GM19099 (cell line): ENCODE results near the gene DCAF4.

Source experiments
- POLR2A ChIP-seq: IDR thresholded peaks from 3 replicates; pipeline ENCODE4 v1.6.1; 2011; ENCODE audit warnings: low read depth; ENCODE audit not compliant: insufficient read length; ENCODE audit errors: extremely low read depth

The DCAF4 gene

DNA sequence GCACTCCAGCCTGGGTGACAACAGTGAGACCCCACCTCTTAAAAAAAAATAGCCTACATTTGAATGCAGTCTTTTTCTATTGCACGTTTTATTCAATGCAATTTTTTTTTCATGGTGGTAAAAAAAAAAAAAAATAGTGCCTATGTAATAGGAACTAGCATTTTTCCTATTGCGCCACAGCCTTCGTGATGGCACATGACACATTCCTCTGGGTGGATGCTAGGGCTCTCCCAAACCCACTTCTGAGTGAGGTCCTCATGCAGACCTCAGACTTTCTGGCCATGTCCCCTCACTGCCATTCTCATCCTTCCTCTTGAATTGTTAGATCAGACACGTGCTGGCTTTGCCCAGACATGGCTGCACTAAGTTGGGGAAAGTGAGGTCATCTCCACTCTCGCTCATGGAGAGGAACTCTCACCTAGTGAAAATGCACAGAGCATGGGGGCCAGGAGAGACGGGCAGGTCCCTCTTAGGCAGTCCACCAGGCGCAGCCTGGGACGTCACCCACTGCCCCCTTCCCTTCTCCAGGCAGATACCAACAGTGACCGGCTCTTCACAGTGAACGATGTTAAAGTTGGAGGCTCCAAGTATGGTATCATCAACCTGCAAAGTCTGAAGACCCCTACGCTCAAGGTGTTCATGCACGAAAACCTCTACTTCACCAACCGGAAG lies 19.2 kb downstream of the DCAF4 start:
- TF ChIP-seq POLR2A = no peak

GRCh38 chr14:72946491-72946890 lies 20.2 kb downstream of the DCAF4 start:
- no peak for TF ChIP-seq POLR2A

DNA sequence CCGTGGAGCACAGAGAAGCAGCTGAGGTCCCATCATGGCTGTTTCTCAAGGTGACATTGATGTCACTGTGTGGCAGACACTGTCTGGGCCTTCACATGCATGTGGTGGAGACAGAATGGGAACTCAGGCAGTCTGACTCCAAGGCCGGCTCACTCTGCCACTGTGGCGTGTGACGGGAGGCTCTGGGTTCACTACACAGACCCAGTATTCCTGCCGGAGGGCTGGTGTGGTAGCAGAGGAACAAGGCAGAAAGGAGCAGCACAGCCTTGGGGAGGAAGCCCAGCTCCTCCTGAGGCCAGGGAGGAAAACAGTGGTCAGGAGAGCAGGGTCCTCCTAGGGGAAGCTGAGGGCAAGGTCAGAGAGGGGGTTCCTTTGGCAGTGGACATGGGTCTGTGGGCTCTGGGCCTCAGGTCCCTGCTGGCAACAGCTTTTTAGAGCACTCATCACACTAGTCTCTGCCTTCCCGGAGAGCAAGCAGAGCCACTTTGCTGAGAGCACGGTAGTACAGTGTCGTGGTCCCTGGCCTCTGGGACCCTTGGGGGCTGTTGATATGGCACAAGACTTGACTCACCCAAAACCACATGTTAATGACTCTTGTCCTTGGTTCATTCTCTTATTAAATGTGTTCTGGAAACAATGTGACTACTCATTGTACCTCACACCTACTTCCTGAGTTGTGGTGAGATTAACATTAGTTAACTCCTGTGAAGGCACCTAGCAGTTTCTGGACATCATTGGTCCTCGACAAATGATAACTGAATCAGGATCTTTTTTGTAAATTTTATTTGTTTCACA lies 21.3 kb downstream of the DCAF4 start:
- no peak for TF ChIP-seq POLR2A

DNA sequence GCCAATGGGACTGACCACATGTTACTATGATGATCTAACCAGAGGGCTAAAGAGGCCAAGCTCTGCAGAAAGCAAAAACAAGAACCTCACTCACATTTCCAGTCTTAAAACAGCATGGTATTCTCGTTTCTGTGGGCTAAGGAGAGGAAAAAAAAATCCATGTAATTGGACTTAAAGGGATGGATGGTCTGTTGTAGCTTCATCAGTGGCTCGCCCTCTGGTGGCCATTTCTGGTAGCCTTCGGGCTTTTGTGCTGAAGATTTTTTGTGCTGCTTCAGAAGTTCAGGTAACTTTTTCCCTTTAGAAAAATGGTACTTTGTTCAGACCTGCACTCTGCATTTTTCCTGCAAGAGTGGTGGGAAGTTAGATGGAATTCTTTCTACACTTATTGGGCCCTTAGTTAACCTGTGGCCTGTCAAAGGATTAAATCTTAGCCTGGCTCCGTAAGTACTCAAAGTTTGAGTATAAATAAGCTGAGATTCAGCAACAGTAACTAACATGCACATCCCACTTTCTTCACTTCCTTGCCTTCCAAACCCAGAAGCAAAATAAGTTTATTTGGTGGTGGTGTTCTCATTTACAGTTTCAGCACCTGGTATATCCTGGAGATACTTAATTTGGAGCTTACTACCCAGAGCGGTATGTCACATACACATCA lies 22.3 kb downstream of the DCAF4 start:
- no peak for TF ChIP-seq POLR2A

GRCh38 chr14:72952171-72952570 lies 25.9 kb downstream of the DCAF4 start:
- TF ChIP-seq POLR2A = no peak

DNA sequence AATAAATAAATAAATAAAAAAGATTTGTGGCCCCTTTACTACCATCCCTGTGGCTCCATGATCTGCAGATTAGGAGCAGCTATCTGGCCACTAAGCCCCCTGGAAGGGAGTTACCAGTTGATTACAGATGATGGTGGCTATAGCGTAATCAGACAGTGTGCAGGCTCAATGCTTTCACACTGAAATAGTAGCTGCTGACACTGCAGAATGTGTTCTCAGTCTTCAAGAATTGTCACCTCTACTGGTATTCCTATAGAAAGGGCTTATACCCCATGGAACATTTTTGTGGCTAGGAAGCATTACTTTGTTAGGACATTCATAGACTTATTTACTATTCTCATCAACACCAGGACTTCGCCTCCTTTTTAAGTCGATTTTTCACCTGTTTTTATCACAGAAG lies 30.9 kb downstream of the DCAF4 start:
- no peak for TF ChIP-seq POLR2A

DNA sequence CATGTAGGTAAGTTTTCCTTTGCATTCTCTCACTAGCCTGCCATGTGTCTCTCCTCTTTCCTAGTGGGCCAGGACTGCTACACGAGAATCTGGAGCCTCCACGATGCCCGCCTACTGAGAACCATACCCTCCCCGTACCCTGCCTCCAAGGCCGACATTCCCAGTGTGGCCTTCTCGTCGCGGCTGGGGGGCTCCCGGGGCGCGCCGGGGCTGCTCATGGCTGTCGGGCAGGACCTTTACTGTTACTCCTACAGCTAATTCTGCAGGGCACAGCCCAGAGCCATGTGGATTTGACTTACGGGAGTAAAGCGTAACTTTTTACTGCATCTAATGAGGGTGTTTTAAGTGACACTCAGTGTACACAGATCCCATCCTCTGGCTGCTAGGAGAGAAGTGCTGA lies 32.3 kb downstream of the DCAF4 start:
- TF ChIP-seq POLR2A = no peak

DNA sequence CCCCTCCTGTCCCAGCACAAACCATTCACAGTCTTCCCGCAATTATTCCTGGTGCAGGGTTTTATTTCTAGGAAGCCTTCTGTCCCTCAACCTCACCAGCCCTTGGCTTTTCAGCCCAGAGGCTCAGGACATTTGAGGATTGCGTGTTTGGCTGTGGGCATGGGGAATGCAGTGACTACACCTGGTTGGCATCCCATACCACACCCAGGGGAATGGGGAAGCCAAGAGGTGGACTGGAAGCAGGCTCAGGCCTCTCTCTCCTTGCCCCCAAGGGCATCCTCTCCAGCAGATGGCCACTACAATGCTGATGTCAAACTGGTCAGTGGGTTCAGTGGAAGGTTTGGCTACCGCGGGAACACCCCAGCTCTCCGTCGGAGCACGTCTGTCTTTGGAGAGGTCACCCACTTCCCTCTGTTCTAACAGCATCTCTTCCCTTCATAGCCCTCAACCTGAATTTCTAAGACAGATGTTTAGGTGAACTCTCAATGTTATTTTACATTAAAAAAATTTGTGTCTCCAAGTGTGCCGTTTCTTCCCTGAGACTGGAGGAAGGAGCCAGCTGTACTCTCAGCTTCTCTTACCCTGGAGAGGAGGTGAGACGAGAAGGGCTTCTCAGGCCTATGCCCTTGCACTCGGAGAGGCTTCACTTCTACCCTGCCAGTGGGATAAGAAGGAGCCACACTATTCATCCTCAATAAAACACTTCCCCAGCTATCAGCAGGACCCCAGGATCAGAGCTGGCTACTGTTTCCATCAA lies 35.5 kb downstream of the DCAF4 start:
- no peak for TF ChIP-seq POLR2A

- TF ChIP-seq POLR2A = no peak
Measured at GRCh38 chr14:72962829-72963312, 36.6 kb downstream of the DCAF4 start.

DNA sequence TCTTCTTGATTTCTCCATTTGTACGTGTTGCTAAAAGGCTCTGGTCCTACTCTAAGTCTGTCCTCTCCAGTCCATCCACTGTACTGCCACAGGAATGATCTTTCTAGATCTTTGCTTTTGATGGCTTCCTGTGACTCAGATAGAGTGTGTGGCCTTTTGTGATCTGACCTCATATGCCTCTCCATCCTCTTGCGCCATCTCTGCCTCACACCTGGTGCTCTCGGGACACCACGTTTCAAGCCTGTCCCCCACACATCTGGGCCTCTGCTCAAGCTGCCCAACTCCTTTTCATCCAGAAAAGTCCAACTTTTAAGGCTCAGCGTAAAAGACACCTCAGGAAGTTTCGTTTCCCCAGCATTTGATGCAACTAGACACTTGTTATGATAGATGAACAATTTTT lies 39.0 kb downstream of the DCAF4 start:
- no peak for TF ChIP-seq POLR2A

GRCh38 chr14:72966038-72966437 lies 39.8 kb downstream of the DCAF4 start:
- TF ChIP-seq POLR2A = no peak

DNA sequence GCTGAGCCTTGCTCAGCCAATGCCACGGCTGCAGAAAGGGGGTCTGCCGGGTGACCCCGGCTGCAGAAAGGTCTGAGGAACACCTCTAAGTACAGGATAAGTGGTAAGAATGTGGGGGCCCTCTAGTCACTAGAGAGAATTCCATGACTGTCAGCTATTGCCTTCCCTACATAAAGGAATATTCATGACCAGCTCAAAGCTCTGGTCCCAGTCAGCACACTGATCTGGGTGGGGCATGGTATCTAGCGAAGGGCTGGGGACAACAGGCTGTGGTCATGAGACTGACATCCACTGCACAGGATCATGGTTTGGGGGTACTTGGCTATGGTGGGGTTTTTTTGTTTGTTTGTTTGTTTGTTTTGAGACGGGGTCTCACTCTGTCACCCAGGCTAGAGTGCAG lies 42.1 kb downstream of the DCAF4 start:
- no peak for TF ChIP-seq POLR2A

DNA sequence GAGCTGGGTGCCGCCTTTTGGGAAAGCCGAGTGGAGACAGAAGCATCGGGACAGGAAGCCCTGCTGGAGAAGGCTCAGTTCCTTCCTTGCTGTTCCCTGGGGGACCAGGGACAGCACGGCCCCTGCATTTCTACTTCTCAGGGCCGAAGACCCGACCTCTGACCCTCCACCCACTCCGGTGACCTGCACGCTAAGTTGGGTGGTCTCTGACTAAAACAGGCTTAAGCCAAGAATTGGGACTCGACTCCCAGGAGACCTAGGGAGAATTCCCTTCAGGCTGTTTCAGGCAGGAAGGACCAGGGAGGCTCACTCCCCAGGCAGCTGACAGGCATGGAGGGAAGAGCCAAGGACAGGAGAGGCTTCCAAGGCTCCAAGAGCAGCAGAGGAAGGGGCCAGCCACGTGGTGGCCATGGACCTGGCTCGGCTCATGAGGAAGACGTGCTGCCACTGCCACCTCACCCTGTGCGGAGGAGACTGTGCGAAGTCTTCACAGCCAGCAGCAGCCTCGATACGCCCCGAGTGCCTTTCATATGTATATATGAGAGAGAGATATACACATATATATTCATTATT lies 43.9 kb downstream of the DCAF4 start:
- TF ChIP-seq POLR2A = no peak

DNA sequence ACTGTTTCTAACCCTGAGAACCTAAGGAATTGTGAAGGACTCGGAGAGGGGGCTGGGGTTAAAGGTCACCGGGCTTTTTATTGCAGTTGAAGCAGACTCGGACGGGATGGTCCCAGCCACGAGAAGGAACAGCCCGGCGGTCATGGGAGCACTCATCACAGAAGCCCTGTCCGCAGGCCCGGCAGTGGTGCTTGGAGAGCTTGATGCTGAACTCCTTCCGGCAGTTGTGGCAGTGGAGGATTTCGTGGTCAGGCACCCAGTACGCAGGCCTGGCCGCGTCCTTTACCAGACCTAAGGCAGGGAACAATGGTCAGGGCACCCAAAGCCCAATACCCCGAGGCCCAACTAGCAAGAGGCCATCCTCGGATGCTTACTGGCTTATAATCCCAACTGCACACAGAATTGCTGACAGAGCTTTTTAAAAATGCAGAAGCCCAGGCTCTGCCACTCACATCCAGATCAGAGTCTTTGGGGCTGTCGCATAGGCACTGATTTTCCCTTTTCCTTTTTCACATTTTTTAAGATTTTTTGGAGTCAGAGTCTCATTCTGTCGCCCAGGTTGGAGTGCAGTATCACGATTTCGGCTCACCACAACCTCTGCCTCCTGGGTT lies 44.7 kb downstream of the DCAF4 start:
- TF ChIP-seq POLR2A = no peak
